ENCODE data around the gene RNF123. TPM values are rescaled to one million over a fixed set of nuclear protein-coding genes. Genes with fewer than 3 reads are reported as not detected.

The RNF123 gene
- total RNA-seq, 4 donors from 2014 or later, result 23.4 to 36.2 (median 31.5) TPM

GRCh38 chr3:49716691-49717210, 27.4 kb downstream of the RNF123 start:
- Histone ChIP-seq H3K36me3 (peaks cover 6 to 70% (median 56%) of the 10 kb centered on the region in 4 donors), H3K27me3 (no peaks in the 10 kb centered on the region), H3K4me1 (peaks cover 16 to 29% (median 26%) of the 10 kb centered on the region in 4 donors), H3K9me3 (no peaks in the 10 kb centered on the region), H3K4me3 (no peak overlapping the region), H3K27ac (replicated peaks in 1 of 4) (no peak overlapping the region)
- no peak for TF ChIP-seq EP300 (IDR thresholded peaks at IDR 0.05)
- no peak for TF ChIP-seq CTCF (IDR thresholded peaks at IDR 0.05)
- no peak for TF ChIP-seq POLR2A (IDR thresholded peaks at IDR 0.05; ENCODE audit: low read depth)
- TF ChIP-seq POLR2AphosphoS5 (IDR thresholded peaks at IDR 0.05), result no peak
- no CpG with 5 or more reads among the region's 16 CpGs for WGBS
- intact Hi-C loops (cut with DNase I), result no loop called here
- no peak for DNase-seq (ENCODE audit: extremely low spot score)

GRCh38 chr3:49717211-49717958, 28.0 kb downstream of the RNF123 start:
- Histone ChIP-seq H3K9me3 (no peaks in the 10 kb centered on the region), H3K27ac (replicated peaks in 1 of 4) (no peak overlapping the region), H3K27me3 (no peaks in the 10 kb centered on the region), H3K36me3 (peaks cover 6 to 70% (median 59%) of the 10 kb centered on the region in 4 donors), H3K4me3 (no peak overlapping the region), H3K4me1 (peaks cover 17 to 35% (median 31%) of the 10 kb centered on the region in 4 donors)
- intact Hi-C loops (cut with DNase I), result no loop called here
- TF ChIP-seq CTCF (IDR thresholded peaks at IDR 0.05) (no peak), POLR2A (IDR thresholded peaks at IDR 0.05; ENCODE audit: low read depth) (no peak), POLR2AphosphoS5 (IDR thresholded peaks at IDR 0.05) (no peak), EP300 (IDR thresholded peaks at IDR 0.05) (no peak)
- no peak for DNase-seq (ENCODE audit: extremely low spot score)
- WGBS, result 72% methylated on average over 12 of the region's 14 CpGs

GRCh38 chr3:49717959-49718857, 28.9 kb downstream of the RNF123 start:
- Histone ChIP-seq H3K27me3 (no peaks in the 10 kb centered on the region), H3K27ac (replicated peaks in 1 of 4) (no peak overlapping the region), H3K9me3 (no peaks in the 10 kb centered on the region), H3K4me3 (peak overlapping the region; percentile 54 to 71 (median 65)), H3K36me3 (peaks cover 6 to 66% (median 55%) of the 10 kb centered on the region in 4 donors), H3K4me1 (peaks cover 25 to 43% (median 39%) of the 10 kb centered on the region in 4 donors)
- TF ChIP-seq POLR2A (IDR thresholded peaks at IDR 0.05; ENCODE audit: low read depth) (no peak), EP300 (IDR thresholded peaks at IDR 0.05) (no peak), CTCF (IDR thresholded peaks at IDR 0.05) (no peak), POLR2AphosphoS5 (IDR thresholded peaks at IDR 0.05) (no peak)
- 84% methylated on average over 29 of the region's 75 CpGs for WGBS
- intact Hi-C loops (cut with DNase I), result no loop called here
- DNase-seq (ENCODE audit: extremely low spot score), result no peak

- no peaks in the 10 kb centered on the region for H3K9me3 ChIP-seq
- no peaks in the 10 kb centered on the region for H3K27me3 ChIP-seq
- DNase-seq (ENCODE audit: extremely low spot score), result no peak
- no peak for TF ChIP-seq EP300 (IDR thresholded peaks at IDR 0.05)
- TF ChIP-seq CTCF (IDR thresholded peaks at IDR 0.05), result no peak
- no peak for TF ChIP-seq POLR2A (IDR thresholded peaks at IDR 0.05; ENCODE audit: low read depth)
- no peak for TF ChIP-seq POLR2AphosphoS5 (IDR thresholded peaks at IDR 0.05)
- 2% methylated on average over 13 of the region's 33 CpGs for WGBS
- peaks cover 6 to 59% (median 53%) of the 10 kb centered on the region in 4 donors for H3K36me3 ChIP-seq
- H3K27ac ChIP-seq (replicated peaks in 1 of 4), result peak overlapping the region in 2 of 4 donors; percentile 73 to 76
- intact Hi-C loops (cut with DNase I), result no loop called here
- peaks cover 26 to 47% (median 42%) of the 10 kb centered on the region in 4 donors for H3K4me1 ChIP-seq
- peak overlapping the region; percentile 54 to 71 (median 65) for H3K4me3 ChIP-seq
Observed at GRCh38 chr3:49718858-49719213, 29.5 kb downstream of the RNF123 start.

Data from esophagus muscularis mucosa (tissue), 4 donors.